ENCODE data around the gene PITX3. TPM values are rescaled to one million over a fixed set of nuclear protein-coding genes. Genes with fewer than 3 reads are reported as not detected.
"Not testable (repeated sequence)": the region's sequence is repeated elsewhere in the genome, so short reads cannot be mapped to it uniquely, and the experiment has no call there.

Gene PITX3
- total and polyA plus RNA-seq, 8 donors, result not detected

- H3K4me1 ChIP-seq, result peaks cover 13 to 59% (median 46%) of the 10 kb centered on the region in 4 donors
- no peak for DNase-seq
- H3K4me3 ChIP-seq, result no peak overlapping the region
- TF ChIP-seq, protein P1, sequence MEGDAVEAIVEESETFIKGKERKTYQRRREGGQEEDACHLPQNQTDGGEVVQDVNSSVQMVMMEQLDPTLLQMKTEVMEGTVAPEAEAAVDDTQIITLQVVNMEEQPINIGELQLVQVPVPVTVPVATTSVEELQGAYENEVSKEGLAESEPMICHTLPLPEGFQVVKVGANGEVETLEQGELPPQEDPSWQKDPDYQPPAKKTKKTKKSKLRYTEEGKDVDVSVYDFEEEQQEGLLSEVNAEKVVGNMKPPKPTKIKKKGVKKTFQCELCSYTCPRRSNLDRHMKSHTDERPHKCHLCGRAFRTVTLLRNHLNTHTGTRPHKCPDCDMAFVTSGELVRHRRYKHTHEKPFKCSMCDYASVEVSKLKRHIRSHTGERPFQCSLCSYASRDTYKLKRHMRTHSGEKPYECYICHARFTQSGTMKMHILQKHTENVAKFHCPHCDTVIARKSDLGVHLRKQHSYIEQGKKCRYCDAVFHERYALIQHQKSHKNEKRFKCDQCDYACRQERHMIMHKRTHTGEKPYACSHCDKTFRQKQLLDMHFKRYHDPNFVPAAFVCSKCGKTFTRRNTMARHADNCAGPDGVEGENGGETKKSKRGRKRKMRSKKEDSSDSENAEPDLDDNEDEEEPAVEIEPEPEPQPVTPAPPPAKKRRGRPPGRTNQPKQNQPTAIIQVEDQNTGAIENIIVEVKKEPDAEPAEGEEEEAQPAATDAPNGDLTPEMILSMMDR (IDR thresholded peaks at IDR 0.05), result no peak
- TF ChIP-seq EP300 (IDR thresholded peaks at IDR 0.05), result no peak
- peaks cover 30 to 49% (median 39%) of the 10 kb centered on the region in 4 donors for H3K36me3 ChIP-seq
- H3K27ac ChIP-seq, result no peak overlapping the region
- no peaks in the 10 kb centered on the region for H3K9me3 ChIP-seq
- intact Hi-C loops (cut with DNase I; ENCODE audit: low total_unique reads), result no loop called here
- no peaks in the 10 kb centered on the region for H3K27me3 ChIP-seq
These were observed 19.9 kb upstream of the PITX3 start for GRCh38 chr10:102261196-102261595.

DNA sequence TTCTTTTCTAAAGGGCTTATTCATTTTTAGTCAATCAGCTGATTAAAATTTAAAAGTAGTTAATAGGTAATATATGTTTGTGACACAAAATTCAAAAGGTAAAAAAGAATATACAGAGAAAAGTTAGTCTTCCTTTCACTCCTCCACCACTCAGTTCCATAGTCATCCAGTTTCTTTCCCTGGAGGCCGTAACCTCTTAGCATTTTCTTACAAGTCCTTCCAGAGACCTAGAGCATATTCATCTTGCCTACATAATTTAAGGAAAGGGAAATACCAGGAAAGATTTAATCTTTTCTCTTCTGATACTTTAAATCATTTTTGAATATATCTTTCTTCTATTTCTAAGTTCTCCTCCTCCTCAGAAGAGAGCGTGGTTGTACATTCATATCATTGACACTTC is 14.1 kb upstream of the PITX3 start:
- Histone ChIP-seq H3K9me3 (no peaks in the 10 kb centered on the region), H3K4me3 (no peak overlapping the region), H3K27ac (no peak overlapping the region), H3K36me3 (peaks cover 10 to 29% (median 17%) of the 10 kb centered on the region in 4 donors), H3K27me3 (no peaks in the 10 kb centered on the region), H3K4me1 (peaks cover 0 to 48% (median 25%) of the 10 kb centered on the region in 4 donors)
- TF ChIP-seq, protein P1 (IDR thresholded peaks at IDR 0.05), result no peak
- TF ChIP-seq POLR2A (IDR thresholded peaks at IDR 0.05) (no peak), EP300 (IDR thresholded peaks at IDR 0.05) (no peak), POLR2AphosphoS5 (IDR thresholded peaks at IDR 0.05) (no peak)
- no peak for DNase-seq
- WGBS, 5 donors, result 95 to 100% (median 98%) methylated on average over 2 of the region's 2 CpGs
- intact Hi-C loops (cut with DNase I; ENCODE audit: low total_unique reads), result no loop called here

- DNase-seq, result no peak
- intact Hi-C loops (cut with DNase I; ENCODE audit: low total_unique reads), result no loop called here
- 35 to 67% (median 57%) methylated on average over 1 of the region's 1 CpG for WGBS, 5 donors
- Histone ChIP-seq H3K27ac (no peak overlapping the region), H3K27me3 (no peaks in the 10 kb centered on the region), H3K4me3 (no peak overlapping the region), H3K9me3 (no peaks in the 10 kb centered on the region), H3K36me3 (peaks cover under 1 to 19% (median 7%) of the 10 kb centered on the region in 4 donors), H3K4me1 (peaks cover 3 to 58% (median 29%) of the 10 kb centered on the region in 4 donors)
- TF ChIP-seq POLR2A (IDR thresholded peaks at IDR 0.05), result no peak
- TF ChIP-seq EP300 (IDR thresholded peaks at IDR 0.05), result no peak
- TF ChIP-seq POLR2AphosphoS5 (IDR thresholded peaks at IDR 0.05), result no peak
- TF ChIP-seq, protein P1 (IDR thresholded peaks at IDR 0.05), result no peak
These were observed 13.1 kb upstream of the PITX3 start for GRCh38 chr10:102254426-102254825.

DNA sequence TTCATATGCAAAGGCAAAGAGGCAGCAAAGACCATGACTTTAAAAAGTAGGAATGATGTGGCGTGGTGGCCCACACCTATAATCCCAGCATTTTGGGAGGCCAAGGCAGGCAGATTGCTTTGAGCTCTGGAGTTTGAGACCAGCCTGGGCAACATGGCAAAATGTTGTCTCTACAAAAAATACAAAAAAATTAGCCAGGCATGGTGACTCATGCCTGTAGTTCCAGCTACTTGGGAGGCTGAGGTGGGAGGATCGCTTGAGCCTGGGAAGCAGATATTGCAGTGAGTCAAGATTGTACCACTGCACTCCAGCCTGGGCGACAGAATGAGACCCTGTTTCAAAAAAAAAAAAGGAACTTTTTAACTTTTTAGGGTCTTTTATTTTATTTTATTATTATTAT is 11.2 kb upstream of the PITX3 start:
- H3K4me3 ChIP-seq; intact Hi-C loops (cut with DNase I; ENCODE audit: low total_unique reads); H3K9me3 ChIP-seq; H3K27me3 ChIP-seq; H3K27ac ChIP-seq; DNase-seq: not testable (repeated sequence)
- peaks cover 14 to 66% (median 36%) of the 10 kb centered on the region in 4 donors for H3K4me1 ChIP-seq
- H3K36me3 ChIP-seq, result peaks cover 0 to 12% (median 5%) of the 10 kb centered on the region in 4 donors
- WGBS, 5 donors, result 94 to 99% (median 96%) methylated on average over 3 of the region's 3 CpGs

- no peak for TF ChIP-seq EP300 (IDR thresholded peaks at IDR 0.05)
- no peak for TF ChIP-seq POLR2AphosphoS5 (IDR thresholded peaks at IDR 0.05)
- no peak for TF ChIP-seq POLR2A (IDR thresholded peaks at IDR 0.05)
- TF ChIP-seq, protein P1 (IDR thresholded peaks at IDR 0.05), result no peak
- Histone ChIP-seq H3K36me3 (peaks cover 0 to 11% (median 3%) of the 10 kb centered on the region in 4 donors), H3K4me1 (peaks cover 20 to 64% (median 46%) of the 10 kb centered on the region in 4 donors), H3K9me3 (no peaks in the 10 kb centered on the region), H3K27me3 (no peaks in the 10 kb centered on the region), H3K4me3 (peak overlapping the region in 1 of 4 donors; percentile 74), H3K27ac (no peak overlapping the region)
- intact Hi-C loops (cut with DNase I; ENCODE audit: low total_unique reads), result no loop called here
- DNase-seq, result no peak
These were observed 6.4 kb upstream of the PITX3 start for GRCh38 chr10:102247734-102248133.
